Neural cell (in vitro differentiated cells): Measurements from ENCODE around the gene MYBBP1A. TPM values are rescaled to one million over a fixed set of nuclear protein-coding genes. Genes with fewer than 3 reads are reported as not detected.
"Not testable (repeated sequence)": the region's sequence is repeated elsewhere in the genome, so short reads cannot be mapped to it uniquely, and the experiment has no call there.

Experiments used
- H2AFZ ChIP-seq: fragments of 200-600, 300-800 bp; sonication (generic), shearing (Covaris generic); 2 replicates; pipeline ENCODE4 v1.6.0; 2014; ENCODE audit warnings: low read depth, mild to moderate bottlenecking, antibody characterized with exemption, low read length, moderate library complexity
- H3F3A ChIP-seq: fragments of 200-600 bp; shearing (Covaris generic); 2 replicates; pipeline ENCODE4 v1.6.1; 2016; ENCODE audit warnings: mild to moderate bottlenecking, moderate library complexity, mixed read lengths, antibody characterized with exemption, low read length; ENCODE audit not compliant: insufficient read depth, poor library complexity, severe bottlenecking
- H3K27ac ChIP-seq: fragments of 200-600, 300-800 bp; sonication (generic), shearing (Covaris generic); 2 replicates; pipeline ENCODE4 v1.5.1; 2014; ENCODE audit warnings: mild to moderate bottlenecking, low read length, moderate library complexity
- H3K27me3 ChIP-seq: fragments of 300-800, 200-600 bp; sonication (generic), shearing (Covaris generic); 2 replicates; pipeline ENCODE4 v1.6.0; 2014; ENCODE audit warnings: mild to moderate bottlenecking, low read depth, low read length, moderate library complexity; ENCODE audit not compliant: insufficient read depth
- H3K36me3 ChIP-seq: fragments of 300-800, 200-600 bp; sonication (generic), shearing (Covaris generic); 2 replicates; pipeline ENCODE4 v1.5.1; 2014; ENCODE audit warnings: mild to moderate bottlenecking, antibody characterized with exemption, low read length, moderate library complexity; ENCODE audit not compliant: insufficient read depth
- H3K4me2 ChIP-seq: fragments of 300-800, 200-600 bp; sonication (generic), shearing (Covaris generic); 2 replicates; pipeline ENCODE4 v1.6.0; 2014; ENCODE audit warnings: mild to moderate bottlenecking, low read length
- H3K4me3 ChIP-seq: fragments of 300-800, 200-600 bp; sonication (generic), shearing (Covaris generic); 2 replicates; pipeline ENCODE4 v1.5.1; 2014; ENCODE audit warnings: mild to moderate bottlenecking, low read length, moderate library complexity
- H3K79me2 ChIP-seq: fragments of 200-600 bp; shearing (Covaris generic); replicated peaks from 2 replicates; pipeline ENCODE4 v1.6.0; 2014; ENCODE audit warnings: mild to moderate bottlenecking, low read length, moderate library complexity; ENCODE audit not compliant: insufficient read depth
- H3K9ac ChIP-seq: fragments of 300-800, 200-600 bp; sonication (generic), shearing (Covaris generic); 2 replicates; pipeline ENCODE4 v1.6.1; 2016; ENCODE audit warnings: mild to moderate bottlenecking, low read length, mixed read lengths
- H3K9me2 ChIP-seq: fragments of 200-600 bp; shearing (Covaris generic); 2 replicates; pipeline ENCODE4 v1.6.1; 2016; ENCODE audit warnings: mild to moderate bottlenecking, low read length, mixed read lengths; ENCODE audit not compliant: insufficient read depth
- H3K9me3 ChIP-seq: fragments of 200-600, 300-800 bp; sonication (generic), shearing (Covaris generic); 2 replicates; pipeline ENCODE4 v1.6.1; 2016; ENCODE audit warnings: mild to moderate bottlenecking, mixed run types, low read length, moderate library complexity, mixed read lengths
- H4K20me1 ChIP-seq: fragments of 200-600 bp; shearing (Covaris generic); 2 replicates; pipeline ENCODE4 v1.6.1; 2016; ENCODE audit warnings: mild to moderate bottlenecking, mixed run types; ENCODE audit not compliant: insufficient read depth
- EP300 ChIP-seq: fragments of 450-650 bp; conservative IDR thresholded peaks from 2 replicates; pipeline ENCODE4 v1.6.1; 2014; ENCODE audit warnings: antibody characterized with exemption, mild to moderate bottlenecking, moderate library complexity; ENCODE audit not compliant: poor library complexity, severe bottlenecking
- EZH2 ChIP-seq: fragments of 200-600, 300-800 bp; shearing (Covaris generic), sonication (generic); IDR thresholded peaks from 2 replicates; pipeline ENCODE4 v1.6.1; 2014; ENCODE audit warnings: antibody characterized with exemption, low read length, borderline replicate concordance, mild to moderate bottlenecking; ENCODE audit not compliant: insufficient read depth, poor library complexity, severe bottlenecking
- MXI1 ChIP-seq: fragments of 450-650 bp; conservative IDR thresholded peaks from 2 replicates; pipeline ENCODE4 v1.6.1; 2014; ENCODE audit warnings: antibody characterized with exemption, mild to moderate bottlenecking; ENCODE audit not compliant: poor library complexity, severe bottlenecking
- POLR2AphosphoS5 ChIP-seq: IDR thresholded peaks from 2 replicates; pipeline ENCODE4 v1.6.1; 2012
- RAD21 ChIP-seq: fragments of 450-650 bp; conservative IDR thresholded peaks from 2 replicates; pipeline ENCODE4 v1.6.1; 2014; ENCODE audit warnings: antibody characterized with exemption, mild to moderate bottlenecking, moderate library complexity
- SMC3 ChIP-seq: fragments of 450-650 bp; conservative IDR thresholded peaks from 2 replicates; pipeline ENCODE4 v1.6.1; 2014; ENCODE audit warnings: antibody characterized with exemption, mild to moderate bottlenecking, moderate library complexity; ENCODE audit not compliant: poor library complexity
- TAF1 ChIP-seq: IDR thresholded peaks from 2 replicates; pipeline ENCODE4 v1.6.1; 2012; ENCODE audit warnings: low read depth
- polyA plus RNA-seq: library from polyadenylated mRNA; depleted of rRNA; stranded (reverse); fragments of >200 nt; gene quantifications from 2 replicates; pipeline ENCODE4 v1.2.3, GENCODE V29; 2014
- TF ChIP-seq, protein P1 (sequence below): fragments of 450-650 bp; IDR thresholded peaks from 2 replicates; pipeline ENCODE4 v1.5.1; 2014; ENCODE audit warnings: antibody characterized with exemption, mild to moderate bottlenecking, moderate library complexity; ENCODE audit not compliant: poor library complexity, severe bottlenecking
- TF ChIP-seq, protein P2 (sequence below): IDR thresholded peaks from 2 replicates; pipeline ENCODE4 v1.6.1; 2012; ENCODE audit warnings: borderline replicate concordance

MYBBP1A gene
- polyA plus RNA-seq, 1 donor from 2014 or later: 15.6 TPM

DNA sequence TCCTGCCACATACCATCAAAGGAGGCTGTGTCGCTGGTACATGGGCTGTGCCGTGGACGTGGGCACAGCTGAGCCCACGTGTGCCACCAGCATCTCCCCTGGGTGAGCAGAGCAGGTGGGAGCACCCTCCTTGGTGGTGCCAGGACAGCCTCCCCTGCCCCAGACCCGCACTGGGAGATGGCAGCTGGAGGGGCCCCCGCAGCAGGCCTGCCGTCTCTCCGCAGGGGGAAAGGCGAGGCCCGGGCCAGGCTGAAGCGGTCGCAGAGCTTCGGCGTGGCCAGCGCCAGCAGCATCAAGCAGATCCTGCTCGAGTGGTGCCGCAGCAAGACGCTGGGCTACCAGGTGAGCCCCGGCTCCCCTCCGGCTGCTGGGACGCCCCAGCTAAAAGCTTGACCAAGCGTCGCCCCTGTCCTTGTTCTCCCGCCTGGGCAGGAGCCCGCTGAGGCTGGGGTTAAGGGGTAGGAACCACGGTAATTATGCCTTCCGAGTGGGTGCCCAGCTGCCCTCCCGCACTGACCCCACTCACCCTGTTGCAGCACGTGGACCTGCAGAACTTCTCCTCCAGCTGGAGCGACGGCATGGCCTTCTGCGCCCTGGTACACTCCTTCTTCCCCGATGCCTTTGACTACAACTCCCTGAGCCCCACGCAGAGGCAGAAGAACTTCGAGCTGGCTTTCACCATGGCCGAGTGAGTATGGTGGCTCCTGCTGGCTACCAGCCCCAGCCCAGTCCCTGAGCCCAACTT lies 41.6 kb upstream of the MYBBP1A start:
- Histone ChIP-seq H2AFZ (no peak overlapping the region), H3K79me2 (no peaks in the 10 kb centered on the region), H3F3A (no peaks in the 10 kb centered on the region), H4K20me1 (no peaks in the 10 kb centered on the region), H3K9me2 (no peaks in the 10 kb centered on the region), H3K36me3 (no peaks in the 10 kb centered on the region), H3K9me3 (no peaks in the 10 kb centered on the region), H3K4me2 (no peak overlapping the region), H3K27ac (no peak overlapping the region), H3K27me3 (no peaks in the 10 kb centered on the region), H3K9ac (no peak overlapping the region), H3K4me3 (no peak overlapping the region)
- no peak for TF ChIP-seq POLR2AphosphoS5
- TF ChIP-seq EZH2: no peak
- TF ChIP-seq, protein P1, sequence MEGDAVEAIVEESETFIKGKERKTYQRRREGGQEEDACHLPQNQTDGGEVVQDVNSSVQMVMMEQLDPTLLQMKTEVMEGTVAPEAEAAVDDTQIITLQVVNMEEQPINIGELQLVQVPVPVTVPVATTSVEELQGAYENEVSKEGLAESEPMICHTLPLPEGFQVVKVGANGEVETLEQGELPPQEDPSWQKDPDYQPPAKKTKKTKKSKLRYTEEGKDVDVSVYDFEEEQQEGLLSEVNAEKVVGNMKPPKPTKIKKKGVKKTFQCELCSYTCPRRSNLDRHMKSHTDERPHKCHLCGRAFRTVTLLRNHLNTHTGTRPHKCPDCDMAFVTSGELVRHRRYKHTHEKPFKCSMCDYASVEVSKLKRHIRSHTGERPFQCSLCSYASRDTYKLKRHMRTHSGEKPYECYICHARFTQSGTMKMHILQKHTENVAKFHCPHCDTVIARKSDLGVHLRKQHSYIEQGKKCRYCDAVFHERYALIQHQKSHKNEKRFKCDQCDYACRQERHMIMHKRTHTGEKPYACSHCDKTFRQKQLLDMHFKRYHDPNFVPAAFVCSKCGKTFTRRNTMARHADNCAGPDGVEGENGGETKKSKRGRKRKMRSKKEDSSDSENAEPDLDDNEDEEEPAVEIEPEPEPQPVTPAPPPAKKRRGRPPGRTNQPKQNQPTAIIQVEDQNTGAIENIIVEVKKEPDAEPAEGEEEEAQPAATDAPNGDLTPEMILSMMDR: no peak
- TF ChIP-seq MXI1: no peak
- no peak for TF ChIP-seq EP300
- TF ChIP-seq TAF1: no peak
- no peak for TF ChIP-seq SMC3
- TF ChIP-seq RAD21: no peak
- TF ChIP-seq, protein P2, sequence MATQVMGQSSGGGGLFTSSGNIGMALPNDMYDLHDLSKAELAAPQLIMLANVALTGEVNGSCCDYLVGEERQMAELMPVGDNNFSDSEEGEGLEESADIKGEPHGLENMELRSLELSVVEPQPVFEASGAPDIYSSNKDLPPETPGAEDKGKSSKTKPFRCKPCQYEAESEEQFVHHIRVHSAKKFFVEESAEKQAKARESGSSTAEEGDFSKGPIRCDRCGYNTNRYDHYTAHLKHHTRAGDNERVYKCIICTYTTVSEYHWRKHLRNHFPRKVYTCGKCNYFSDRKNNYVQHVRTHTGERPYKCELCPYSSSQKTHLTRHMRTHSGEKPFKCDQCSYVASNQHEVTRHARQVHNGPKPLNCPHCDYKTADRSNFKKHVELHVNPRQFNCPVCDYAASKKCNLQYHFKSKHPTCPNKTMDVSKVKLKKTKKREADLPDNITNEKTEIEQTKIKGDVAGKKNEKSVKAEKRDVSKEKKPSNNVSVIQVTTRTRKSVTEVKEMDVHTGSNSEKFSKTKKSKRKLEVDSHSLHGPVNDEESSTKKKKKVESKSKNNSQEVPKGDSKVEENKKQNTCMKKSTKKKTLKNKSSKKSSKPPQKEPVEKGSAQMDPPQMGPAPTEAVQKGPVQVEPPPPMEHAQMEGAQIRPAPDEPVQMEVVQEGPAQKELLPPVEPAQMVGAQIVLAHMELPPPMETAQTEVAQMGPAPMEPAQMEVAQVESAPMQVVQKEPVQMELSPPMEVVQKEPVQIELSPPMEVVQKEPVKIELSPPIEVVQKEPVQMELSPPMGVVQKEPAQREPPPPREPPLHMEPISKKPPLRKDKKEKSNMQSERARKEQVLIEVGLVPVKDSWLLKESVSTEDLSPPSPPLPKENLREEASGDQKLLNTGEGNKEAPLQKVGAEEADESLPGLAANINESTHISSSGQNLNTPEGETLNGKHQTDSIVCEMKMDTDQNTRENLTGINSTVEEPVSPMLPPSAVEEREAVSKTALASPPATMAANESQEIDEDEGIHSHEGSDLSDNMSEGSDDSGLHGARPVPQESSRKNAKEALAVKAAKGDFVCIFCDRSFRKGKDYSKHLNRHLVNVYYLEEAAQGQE: no peak

DNA sequence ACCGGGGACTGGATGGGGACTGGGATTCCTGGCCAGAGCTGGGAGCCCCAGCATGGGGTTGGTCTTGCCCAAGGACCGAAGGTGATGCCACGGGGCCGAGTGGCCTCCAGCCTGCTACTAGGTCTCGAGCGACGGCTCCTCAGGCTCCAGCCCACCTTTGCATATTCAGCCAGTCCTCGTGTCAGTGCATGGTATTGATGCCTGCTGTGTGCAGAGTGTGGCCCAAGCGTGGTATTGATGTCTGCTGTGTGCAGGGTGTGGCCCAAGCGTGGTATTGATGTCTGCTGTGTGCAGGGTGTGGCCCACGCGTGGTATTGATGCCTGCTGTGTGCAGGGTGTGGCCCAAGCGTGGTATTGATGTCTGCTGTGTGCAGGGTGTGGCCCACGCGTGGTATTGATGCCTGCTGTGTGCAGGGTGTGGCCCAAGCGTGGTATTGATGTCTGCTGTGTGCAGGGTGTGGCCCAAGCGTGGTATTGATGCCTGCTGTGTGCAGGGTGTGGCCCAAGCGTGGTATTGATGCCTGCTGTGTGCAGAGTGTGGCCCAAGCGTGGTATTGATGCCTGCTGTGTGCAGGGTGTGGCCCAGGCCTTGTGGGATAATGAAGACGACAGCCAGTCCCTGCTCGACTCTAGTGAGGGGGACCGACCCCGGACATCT lies 40.6 kb upstream of the MYBBP1A start:
- H3K4me2 ChIP-seq, H3K4me3 ChIP-seq, H3K9ac ChIP-seq, H4K20me1 ChIP-seq, H3K9me3 ChIP-seq, H3K9me2 ChIP-seq, H2AFZ ChIP-seq, H3K79me2 ChIP-seq, H3K27ac ChIP-seq, H3F3A ChIP-seq, H3K27me3 ChIP-seq, H3K36me3 ChIP-seq: not testable (repeated sequence)
